ENCODE data around the gene TCTN1. TPM values are rescaled to one million over a fixed set of nuclear protein-coding genes. Genes with fewer than 3 reads are reported as not detected.

Gene TCTN1
- total RNA-seq, 2 experiments from 2014 or later: 5.0 to 5.5 TPM

- no peaks in the 10 kb centered on the region for H3K36me3 Mint-ChIP-seq (ENCODE audit: low read depth)
- peak overlapping the region; percentile 96 for H3K27ac Mint-ChIP-seq
- no peaks in the 10 kb centered on the region for H3K27me3 Mint-ChIP-seq
- Histone ChIP-seq H3K9me3 (ENCODE audit: control insufficient read depth in 1 of 2, insufficient read depth in 1 of 2, low read length in 2 of 2) (no peaks in the 10 kb centered on the region), H3K27ac (ENCODE audit: low read depth in 1 of 2, low read length in 2 of 2) (peak overlapping the region; percentile 68 to 82), H3K4me1 (ENCODE audit: insufficient read depth, low read length) (peaks cover 35% of the 10 kb centered on the region), H3K27me3 (ENCODE audit: control insufficient read depth in 1 of 2, insufficient read depth in 2 of 2, low read length in 2 of 2) (no peaks in the 10 kb centered on the region), H3K36me3 (ENCODE audit: insufficient read depth, low read length) (no peaks in the 10 kb centered on the region), H3K4me3 (ENCODE audit: low read length) (no peak overlapping the region)
- H3K9me3 Mint-ChIP-seq: peaks cover 2% of the 10 kb centered on the region
- POLR2A ChIA-PET: interaction anchor here (0.6 to 1.7 kb wide), 5 partner anchors 9 to 207 kb away, joined by 3 to 8 read pairs (median 6); partner anchors contain the start of genes FAM216A, GPN3, RAD9B and TCTN1
- ATAC-seq (ENCODE audit: poor library complexity): no peak
- CTCF ChIA-PET: interaction anchor here (1.1 to 2.5 kb wide), 4 partner anchors 10 to 140 kb away, joined by 3 to 12 read pairs (median 8); partner anchors contain the start of genes ARPC3 and FAM216A
- TF ChIP-seq, protein P1, sequence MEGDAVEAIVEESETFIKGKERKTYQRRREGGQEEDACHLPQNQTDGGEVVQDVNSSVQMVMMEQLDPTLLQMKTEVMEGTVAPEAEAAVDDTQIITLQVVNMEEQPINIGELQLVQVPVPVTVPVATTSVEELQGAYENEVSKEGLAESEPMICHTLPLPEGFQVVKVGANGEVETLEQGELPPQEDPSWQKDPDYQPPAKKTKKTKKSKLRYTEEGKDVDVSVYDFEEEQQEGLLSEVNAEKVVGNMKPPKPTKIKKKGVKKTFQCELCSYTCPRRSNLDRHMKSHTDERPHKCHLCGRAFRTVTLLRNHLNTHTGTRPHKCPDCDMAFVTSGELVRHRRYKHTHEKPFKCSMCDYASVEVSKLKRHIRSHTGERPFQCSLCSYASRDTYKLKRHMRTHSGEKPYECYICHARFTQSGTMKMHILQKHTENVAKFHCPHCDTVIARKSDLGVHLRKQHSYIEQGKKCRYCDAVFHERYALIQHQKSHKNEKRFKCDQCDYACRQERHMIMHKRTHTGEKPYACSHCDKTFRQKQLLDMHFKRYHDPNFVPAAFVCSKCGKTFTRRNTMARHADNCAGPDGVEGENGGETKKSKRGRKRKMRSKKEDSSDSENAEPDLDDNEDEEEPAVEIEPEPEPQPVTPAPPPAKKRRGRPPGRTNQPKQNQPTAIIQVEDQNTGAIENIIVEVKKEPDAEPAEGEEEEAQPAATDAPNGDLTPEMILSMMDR (IDR thresholded peaks at IDR 0.05): no peak
- peaks cover 36% of the 10 kb centered on the region for H3K4me1 Mint-ChIP-seq (ENCODE audit: low read depth)
- no peak overlapping the region for H3K4me3 Mint-ChIP-seq
- intact Hi-C loops (cut with DNase I, micrococcal nuclease): no loop called here
- no peak for DNase-seq
These were observed 23.9 kb upstream of the TCTN1 start for GRCh38 chr12:110590059-110590458.

DNA sequence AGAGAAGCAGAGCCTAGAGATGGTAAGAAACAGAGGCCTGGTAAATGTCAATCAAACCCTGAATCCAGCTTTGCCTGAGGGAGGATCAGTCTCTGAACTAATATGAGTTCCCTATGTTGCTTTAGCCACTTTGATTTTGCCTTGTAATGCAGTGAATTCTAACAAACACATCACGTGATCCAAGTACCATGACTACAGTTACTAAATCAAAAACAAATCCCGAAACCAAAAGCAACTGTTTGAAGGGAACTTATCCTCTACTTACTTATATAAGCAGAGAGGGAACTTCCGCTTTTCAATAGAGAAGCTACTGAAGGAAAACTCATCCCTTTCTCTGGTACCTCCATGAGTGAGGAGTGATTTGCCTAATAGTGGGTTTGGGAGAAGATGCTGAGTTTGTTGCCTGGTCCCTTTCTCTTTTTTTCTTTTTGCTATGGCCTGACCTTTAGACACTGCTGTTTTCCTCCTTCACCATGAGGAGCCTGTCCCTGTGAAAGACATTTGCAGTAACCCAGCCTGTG, 23.1 kb upstream of the TCTN1 start:
- Mint-ChIP-seq H3K27ac (peak overlapping the region; percentile 96), H3K9me3 (peaks cover 2% of the 10 kb centered on the region), H3K4me1 (ENCODE audit: low read depth) (peaks cover 28% of the 10 kb centered on the region), H3K36me3 (ENCODE audit: low read depth) (no peaks in the 10 kb centered on the region), H3K27me3 (no peaks in the 10 kb centered on the region), H3K4me3 (peak overlapping the region; percentile 73)
- no peaks in the 10 kb centered on the region for H3K36me3 ChIP-seq (ENCODE audit: insufficient read depth, low read length)
- ChIA-PET CTCF (interaction anchor here (1.0 to 2.5 kb wide), 5 partner anchors 10 to 141 kb away, joined by 3 to 12 read pairs (median 7); partner anchors contain the start of genes ARPC3 and FAM216A), POLR2A (interaction anchor here (1.0 to 1.7 kb wide), 5 partner anchors 19 to 123 kb away, joined by 3 to 8 read pairs (median 6); partner anchors contain the start of genes FAM216A, GPN3, RAD9B and TCTN1)
- H3K27me3 ChIP-seq (ENCODE audit: control insufficient read depth in 1 of 2, insufficient read depth in 2 of 2, low read length in 2 of 2): no peaks in the 10 kb centered on the region
- TF ChIP-seq, protein P1 (IDR thresholded peaks at IDR 0.05): no peak
- H3K4me1 ChIP-seq (ENCODE audit: insufficient read depth, low read length): peaks cover 27% of the 10 kb centered on the region
- peak in 3 of 14 experiments; percentile 85 to 87 (median 86) for DNase-seq
- H3K27ac ChIP-seq (ENCODE audit: low read depth in 1 of 2, low read length in 2 of 2): peak overlapping the region; percentile 68 to 82
- peak; percentile 91 for ATAC-seq (ENCODE audit: poor library complexity)
- H3K9me3 ChIP-seq (ENCODE audit: control insufficient read depth in 1 of 2, insufficient read depth in 1 of 2, low read length in 2 of 2): no peaks in the 10 kb centered on the region
- intact Hi-C loops (cut with DNase I, micrococcal nuclease): no loop called here
- no peak overlapping the region for H3K4me3 ChIP-seq (ENCODE audit: low read length)

DNA sequence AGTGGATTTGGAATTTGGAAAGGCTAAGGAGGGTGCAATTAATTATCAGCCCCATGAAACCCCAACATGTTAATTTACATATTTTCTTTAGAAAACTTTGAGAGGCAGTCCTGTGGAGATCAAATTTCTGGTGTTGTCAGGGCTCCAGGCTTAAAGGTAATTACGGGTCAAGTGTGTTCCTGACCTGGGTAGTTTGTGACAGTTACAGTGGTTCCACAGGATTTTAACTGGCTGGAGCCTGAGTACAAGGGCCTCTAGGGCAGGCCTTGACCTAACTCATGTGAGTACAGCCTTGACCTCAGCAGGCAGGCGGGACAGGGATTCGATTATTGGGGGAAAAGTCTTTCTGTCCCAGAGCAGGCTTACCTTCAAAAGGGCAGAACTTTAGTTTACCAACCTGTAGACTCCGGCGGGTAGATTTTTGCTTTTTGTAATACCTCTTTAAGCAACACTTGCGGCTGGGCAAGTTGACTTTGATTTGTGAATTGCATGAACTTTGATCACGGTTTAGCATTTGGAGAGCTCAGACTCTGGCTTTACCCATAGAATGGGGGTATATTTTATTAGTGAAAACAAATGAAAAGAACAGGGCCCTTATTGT, 22.4 kb upstream of the TCTN1 start:
- Mint-ChIP-seq H3K4me1 (ENCODE audit: low read depth) (peaks cover 25% of the 10 kb centered on the region), H3K4me3 (no peak overlapping the region), H3K9me3 (peaks cover 2% of the 10 kb centered on the region), H3K27me3 (no peaks in the 10 kb centered on the region), H3K36me3 (ENCODE audit: low read depth) (no peaks in the 10 kb centered on the region), H3K27ac (peak overlapping the region; percentile 96)
- intact Hi-C loops (cut with DNase I, micrococcal nuclease): no loop called here
- Histone ChIP-seq H3K27me3 (ENCODE audit: control insufficient read depth in 1 of 2, insufficient read depth in 2 of 2, low read length in 2 of 2) (no peaks in the 10 kb centered on the region), H3K9me3 (ENCODE audit: control insufficient read depth in 1 of 2, insufficient read depth in 1 of 2, low read length in 2 of 2) (no peaks in the 10 kb centered on the region), H3K4me3 (ENCODE audit: low read length) (no peak overlapping the region), H3K27ac (ENCODE audit: low read depth in 1 of 2, low read length in 2 of 2) (peak overlapping the region; percentile 68 to 82), H3K36me3 (ENCODE audit: insufficient read depth, low read length) (no peaks in the 10 kb centered on the region), H3K4me1 (ENCODE audit: insufficient read depth, low read length) (peaks cover 20% of the 10 kb centered on the region)
- DNase-seq (peak in 1 of 14 experiments; percentile 19), ATAC-seq (ENCODE audit: poor library complexity) (no peak)
- ChIA-PET POLR2A (interaction anchor here (1.0 to 2.0 kb wide), 7 partner anchors 12 to 123 kb away, joined by 3 to 8 read pairs (median 6); partner anchors contain the start of genes FAM216A, GPN3, RAD9B and TCTN1), CTCF (interaction anchor here (0.6 to 2.5 kb wide), 5 partner anchors 10 to 142 kb away, joined by 3 to 12 read pairs (median 3); partner anchors contain the start of gene ARPC3)
- TF ChIP-seq, protein P1 (IDR thresholded peaks at IDR 0.05): no peak
